Stimulated activated naive CD8-positive, alpha-beta T cell treated with anti-CD3 and anti-CD28 coated beads, Interleukin-15, amount 100 ng/mL, for 72 hours (primary cell): ENCODE results near the gene EML2.

Experiments
- ATAC-seq: fragments of 150-1000 bp; cut with Tn5 transposase; 2 replicates; pipeline ENCODE4 v1.10.0; 2021; ENCODE audit warnings: mild to moderate bottlenecking, moderate library complexity
- DNase-seq, 2 donors: peaks; one replicate each; pipeline ENCODE4 v3.0.0; 2021 to 2022
- H3K27ac Mint-ChIP-seq, 2 donors: one replicate each; pipeline ENCODE4 v1.8.0; 2022; ENCODE audit warnings: mild to moderate bottlenecking in 2 of 2, mixed read lengths in 2 of 2, moderate library complexity in 2 of 2
- H3K27me3 Mint-ChIP-seq: one replicate; pipeline ENCODE4 v1.8.0; 2022; ENCODE audit warnings: mixed read lengths
- H3K4me1 Mint-ChIP-seq: one replicate; pipeline ENCODE4 v1.8.0; 2022; ENCODE audit warnings: mild to moderate bottlenecking, mixed read lengths
- H3K4me3 Mint-ChIP-seq, 2 donors: one replicate each; pipeline ENCODE4 v1.8.0; 2022; ENCODE audit warnings: mild to moderate bottlenecking in 2 of 2, mixed read lengths in 2 of 2, moderate library complexity in 1 of 2
- H3K9me3 Mint-ChIP-seq, 2 donors: one replicate each; pipeline ENCODE4 v1.8.0; 2022; ENCODE audit warnings: mixed read lengths in 2 of 2

EML2 gene

DNA sequence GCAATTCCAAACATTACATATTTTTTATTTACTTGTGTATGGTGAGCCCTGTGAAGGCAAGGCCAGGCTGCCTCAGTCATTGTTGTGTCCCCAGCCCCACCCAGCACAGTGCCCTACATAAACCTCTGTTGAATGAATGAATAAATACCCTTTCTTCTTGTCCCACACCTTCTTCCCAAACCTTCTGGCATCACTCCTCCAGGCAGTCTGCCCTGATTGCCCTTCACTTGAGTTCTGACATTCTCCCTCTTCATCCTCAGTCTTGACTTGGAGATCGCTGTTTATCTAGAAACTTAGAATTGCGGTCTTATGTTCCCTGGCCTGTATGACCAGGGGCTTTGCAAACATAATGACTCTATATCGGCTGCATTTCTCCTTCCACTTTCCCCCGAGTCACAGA, 49.4 kb downstream of the EML2 start:
- Mint-ChIP-seq H3K4me3 (no peak overlapping the region), H3K27me3 (peaks cover 39% of the 10 kb centered on the region), H3K9me3 (peaks cover 0 to 7% of the 10 kb centered on the region in 2 donors), H3K27ac (no peak overlapping the region), H3K4me1 (peaks cover 29% of the 10 kb centered on the region)
- ATAC-seq, result no peak
- no peak for DNase-seq

- peaks cover 0 to 7% of the 10 kb centered on the region in 2 donors for H3K9me3 Mint-ChIP-seq
- peak overlapping the region in 1 of 2 donors; percentile 61 for H3K27ac Mint-ChIP-seq
- H3K4me1 Mint-ChIP-seq, result peaks cover 41% of the 10 kb centered on the region
- H3K27me3 Mint-ChIP-seq, result peaks cover 39% of the 10 kb centered on the region
- DNase-seq, result no peak
- no peak for ATAC-seq
- no peak overlapping the region for H3K4me3 Mint-ChIP-seq
These were observed 51.3 kb downstream of the EML2 start for GRCh38 chr19:45587873-45588272.

- H3K27ac Mint-ChIP-seq, result peak overlapping the region; percentile 46 to 97
- H3K4me1 Mint-ChIP-seq, result peaks cover 34% of the 10 kb centered on the region
- peaks cover 13% of the 10 kb centered on the region for H3K27me3 Mint-ChIP-seq
- DNase-seq, result no peak
- H3K4me3 Mint-ChIP-seq, result peak overlapping the region; percentile 86 to 91
- no peak for ATAC-seq
- no peaks in the 10 kb centered on the region for H3K9me3 Mint-ChIP-seq
These were observed 54.0 kb downstream of the EML2 start for GRCh38 chr19:45585158-45585577.

DNA sequence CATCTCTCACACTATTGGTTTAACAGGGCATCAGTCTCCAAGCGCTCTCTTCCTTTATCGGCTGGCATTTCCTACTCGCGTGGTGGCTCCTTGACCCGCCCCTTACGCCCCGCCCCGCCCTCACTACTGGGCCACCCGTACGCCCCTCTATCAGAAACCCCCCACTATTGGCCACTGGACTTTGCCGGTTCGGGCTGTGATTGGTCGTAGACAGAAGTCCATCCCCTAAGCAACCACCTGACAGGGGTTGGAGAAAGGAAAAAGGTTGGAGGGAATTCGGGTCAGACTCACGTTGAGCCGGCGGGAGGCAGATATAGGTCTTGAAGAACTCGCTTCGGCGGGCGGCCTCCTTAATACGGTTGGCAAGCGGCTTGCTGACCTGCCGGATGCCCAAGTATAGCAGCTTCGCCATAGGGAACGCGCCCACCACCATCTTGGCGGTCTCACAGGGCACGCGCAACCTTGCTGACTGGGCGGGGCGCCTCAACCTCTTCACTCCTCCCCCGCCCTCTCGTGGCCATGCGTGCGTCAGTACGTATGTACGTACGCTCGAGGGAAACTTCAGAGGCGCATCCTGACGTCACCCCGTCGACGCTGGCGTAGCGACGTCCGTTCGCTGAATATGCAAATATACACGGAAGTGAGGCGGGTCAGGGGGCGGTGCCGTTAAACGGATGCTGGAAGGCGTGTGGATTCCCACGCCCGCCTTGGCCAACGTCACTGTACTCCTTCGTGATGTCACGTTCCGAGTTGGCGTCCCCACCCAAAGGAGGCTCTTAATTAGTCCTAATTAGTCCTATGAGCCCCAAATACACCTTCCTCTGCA, 54.7 kb downstream of the EML2 start, which contains the start of gene OPA3:
Gene OPA3 (minus strand): TSS at position 471 of the 826 bp plus-strand sequence. CDS start 38 bp downstream, at position 433.
- peak; percentile 97 to 99 for DNase-seq
- peaks cover 34% of the 10 kb centered on the region for H3K4me1 Mint-ChIP-seq
- H3K27me3 Mint-ChIP-seq, result peaks cover 7% of the 10 kb centered on the region
- H3K4me3 Mint-ChIP-seq, result peak within 1 kb of the TSS; percentile 86 to 91
- peak; percentile 92 for ATAC-seq
- H3K27ac Mint-ChIP-seq, result peak within 1 kb of the TSS; percentile 97
- no peaks in the 10 kb centered on the region for H3K9me3 Mint-ChIP-seq

GRCh38 chr19:45581576-45581975, 57.6 kb downstream of the EML2 start:
- no peaks in the 10 kb centered on the region for H3K27me3 Mint-ChIP-seq

GRCh38 chr19:45578861-45579260, 60.3 kb downstream of the EML2 start:
- H3K4me1 Mint-ChIP-seq, result peaks cover 46% of the 10 kb centered on the region
- no peak for DNase-seq
- H3K4me3 Mint-ChIP-seq, result no peak overlapping the region
- no peaks in the 10 kb centered on the region for H3K9me3 Mint-ChIP-seq
- H3K27me3 Mint-ChIP-seq, result no peaks in the 10 kb centered on the region
- H3K27ac Mint-ChIP-seq, result no peak overlapping the region
- ATAC-seq, result no peak

More at GRCh38 chr19:45581576-45581975, 57.6 kb downstream of the EML2 start:
- Mint-ChIP-seq H3K27ac (peak overlapping the region in 1 of 2 donors; percentile 48), H3K9me3 (no peaks in the 10 kb centered on the region), H3K4me1 (peaks cover 54% of the 10 kb centered on the region), H3K4me3 (no peak overlapping the region)
- ATAC-seq, result no peak
- no peak for DNase-seq

DNA sequence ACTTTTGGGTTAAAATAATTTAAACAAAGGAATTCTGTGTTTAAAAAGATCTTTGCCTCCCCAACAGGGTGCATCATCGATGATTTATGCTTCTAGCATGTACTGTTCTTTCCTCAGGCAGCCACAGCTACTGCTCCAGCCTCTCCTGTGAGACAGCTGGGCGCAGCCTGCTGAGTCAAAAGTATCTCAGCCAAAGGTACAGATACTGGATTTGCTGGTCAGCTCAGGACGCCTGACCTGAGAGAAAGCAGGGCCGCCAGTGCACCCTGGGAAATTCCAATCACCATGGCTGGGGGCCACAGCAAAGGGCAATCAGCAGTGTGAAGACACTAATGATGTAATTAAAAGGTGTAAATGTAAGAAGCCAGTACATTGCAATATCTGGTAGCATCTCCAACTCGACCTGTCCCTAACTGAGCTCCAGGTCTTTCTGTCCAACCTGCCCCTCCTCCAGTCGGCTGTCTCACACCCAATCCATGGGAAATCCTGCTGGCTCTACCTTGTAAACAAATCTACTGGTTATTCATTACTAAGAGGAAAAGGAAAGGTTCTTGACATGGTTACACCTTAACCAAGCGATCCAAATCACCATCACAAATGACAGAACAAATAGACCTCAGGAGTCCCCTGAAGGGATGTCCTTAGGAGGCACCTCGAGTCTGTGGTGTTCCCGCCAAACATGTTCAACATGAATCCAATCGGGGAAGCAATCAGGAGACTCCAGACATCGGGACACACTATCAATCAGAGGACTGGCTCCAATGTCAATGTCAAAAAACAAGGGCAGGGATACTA, 61.9 kb downstream of the EML2 start:
- H3K27ac Mint-ChIP-seq, result peak overlapping the region in 1 of 2 donors; percentile 31
- DNase-seq, result no peak
- peaks cover 31% of the 10 kb centered on the region for H3K4me1 Mint-ChIP-seq
- H3K27me3 Mint-ChIP-seq, result no peaks in the 10 kb centered on the region
- H3K9me3 Mint-ChIP-seq, result no peaks in the 10 kb centered on the region
- H3K4me3 Mint-ChIP-seq, result no peak overlapping the region
- ATAC-seq, result no peak

GRCh38 chr19:45576682-45577081, 62.5 kb downstream of the EML2 start:
- Mint-ChIP-seq H3K27ac (peak overlapping the region; percentile 30 to 31), H3K9me3 (no peaks in the 10 kb centered on the region), H3K27me3 (no peaks in the 10 kb centered on the region), H3K4me1 (peaks cover 28% of the 10 kb centered on the region), H3K4me3 (no peak overlapping the region)
- ATAC-seq (no peak), DNase-seq (no peak)

DNA sequence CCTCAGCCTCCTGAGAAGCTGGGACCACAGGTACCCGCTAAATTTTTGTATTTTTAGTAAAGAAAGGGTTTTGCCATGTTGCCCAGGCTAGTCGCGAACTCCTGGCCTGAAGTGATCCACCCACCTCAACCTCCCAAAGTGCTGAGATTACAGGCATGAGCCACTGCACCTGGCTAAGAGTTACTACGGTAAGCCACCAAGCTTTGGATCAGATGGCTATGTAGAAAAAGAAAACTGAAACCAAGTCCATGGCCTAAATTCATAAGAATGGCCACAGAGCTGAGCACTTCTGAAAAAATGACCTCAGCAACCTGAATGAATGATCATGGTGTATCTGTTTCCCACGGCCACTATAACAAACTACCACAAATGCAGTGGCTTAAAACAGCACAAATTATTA, 64.0 kb downstream of the EML2 start:
- no peak overlapping the region for H3K27ac Mint-ChIP-seq
- H3K27me3 Mint-ChIP-seq, result no peaks in the 10 kb centered on the region
- no peak overlapping the region for H3K4me3 Mint-ChIP-seq
- H3K4me1 Mint-ChIP-seq, result peaks cover 23% of the 10 kb centered on the region
- no peaks in the 10 kb centered on the region for H3K9me3 Mint-ChIP-seq
- ATAC-seq, result no peak
- no peak for DNase-seq

- no peaks in the 10 kb centered on the region for H3K27me3 Mint-ChIP-seq
- H3K4me1 Mint-ChIP-seq, result peaks cover 30% of the 10 kb centered on the region
- no peaks in the 10 kb centered on the region for H3K9me3 Mint-ChIP-seq
- DNase-seq (no peak), ATAC-seq (no peak)
- no peak overlapping the region for H3K4me3 Mint-ChIP-seq
- no peak overlapping the region for H3K27ac Mint-ChIP-seq
These were observed 64.7 kb downstream of the EML2 start for GRCh38 chr19:45574526-45574925.

- no peak overlapping the region for H3K4me3 Mint-ChIP-seq
- H3K9me3 Mint-ChIP-seq, result no peaks in the 10 kb centered on the region
- DNase-seq, result no peak
- H3K4me1 Mint-ChIP-seq, result peaks cover 21% of the 10 kb centered on the region
- H3K27ac Mint-ChIP-seq, result no peak overlapping the region
- no peak for ATAC-seq
- H3K27me3 Mint-ChIP-seq, result no peaks in the 10 kb centered on the region
These were observed 67.6 kb downstream of the EML2 start for GRCh38 chr19:45571457-45572220.

DNA sequence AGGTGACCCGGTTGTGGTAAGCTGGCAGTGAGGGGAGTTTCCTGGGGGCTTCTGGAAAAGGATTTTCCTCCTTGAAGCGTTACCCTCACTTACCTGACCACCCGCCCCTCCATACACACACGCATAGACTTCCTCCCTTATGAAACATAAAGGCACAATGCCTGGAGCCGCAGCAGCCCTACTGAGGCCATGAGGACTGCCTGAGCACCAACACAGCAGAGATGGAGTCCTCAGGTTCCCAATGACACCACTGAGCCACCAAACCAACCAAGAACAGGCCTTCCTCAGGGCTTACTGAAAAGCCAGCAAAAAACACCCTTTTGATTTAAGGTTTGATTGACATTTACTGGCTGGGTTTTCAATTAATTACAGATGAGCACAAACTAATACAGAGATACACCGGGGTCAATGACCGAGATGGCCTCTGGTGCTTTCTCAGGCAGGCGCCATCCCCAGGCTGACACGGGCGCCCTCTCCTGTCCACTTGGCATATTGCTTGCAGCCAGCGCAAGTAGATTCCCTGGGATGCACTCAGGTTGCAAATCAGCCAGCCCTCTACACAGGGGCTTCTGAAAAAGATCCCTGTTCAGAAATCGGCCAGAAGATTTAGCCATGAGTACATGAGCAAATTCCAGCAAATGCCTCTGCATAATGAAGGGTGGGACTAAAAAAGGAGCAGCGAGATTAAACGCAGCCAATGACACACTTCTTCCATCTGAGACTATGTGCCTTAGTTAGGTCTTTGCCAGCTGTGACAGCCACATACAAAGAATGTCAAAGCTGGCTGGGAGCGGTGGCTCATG, 69.4 kb downstream of the EML2 start:
- H3K4me3 Mint-ChIP-seq, result no peak overlapping the region
- no peaks in the 10 kb centered on the region for H3K27me3 Mint-ChIP-seq
- ATAC-seq, result peak; percentile 82
- peak overlapping the region in 1 of 2 donors; percentile 24 for H3K27ac Mint-ChIP-seq
- peaks cover 18% of the 10 kb centered on the region for H3K4me1 Mint-ChIP-seq
- no peaks in the 10 kb centered on the region for H3K9me3 Mint-ChIP-seq
- DNase-seq, result peak; percentile 64 to 67

GRCh38 chr19:45568732-45569131, 70.5 kb downstream of the EML2 start:
- H3K4me1 Mint-ChIP-seq, result peaks cover 28% of the 10 kb centered on the region
- H3K27ac Mint-ChIP-seq, result no peak overlapping the region
- no peaks in the 10 kb centered on the region for H3K9me3 Mint-ChIP-seq
- DNase-seq (no peak), ATAC-seq (no peak)
- no peaks in the 10 kb centered on the region for H3K27me3 Mint-ChIP-seq
- no peak overlapping the region for H3K4me3 Mint-ChIP-seq

DNA sequence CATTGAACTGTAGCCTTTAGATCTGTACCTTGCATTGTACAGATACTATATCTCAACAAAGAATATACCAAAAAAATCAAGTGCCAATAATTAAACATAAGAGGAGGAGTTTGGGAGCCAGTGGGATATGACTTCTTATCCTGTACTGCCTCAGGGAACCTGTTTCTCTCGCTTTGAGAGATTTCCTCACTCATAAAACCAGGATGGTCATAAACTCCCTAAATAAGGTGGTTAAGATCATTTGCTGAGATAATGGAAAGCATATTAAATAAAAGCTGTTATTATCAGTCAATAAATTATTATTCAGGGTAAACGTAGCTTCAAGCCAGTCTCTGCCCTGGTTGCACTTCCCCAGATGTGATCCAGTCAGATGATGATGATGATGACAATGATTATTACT, 71.6 kb downstream of the EML2 start:
- no peak for ATAC-seq
- no peak overlapping the region for H3K27ac Mint-ChIP-seq
- no peaks in the 10 kb centered on the region for H3K9me3 Mint-ChIP-seq

More for the DNA sequence above, 71.6 kb downstream of the EML2 start:
- Mint-ChIP-seq H3K4me3 (no peak overlapping the region), H3K27me3 (no peaks in the 10 kb centered on the region), H3K4me1 (peaks cover 39% of the 10 kb centered on the region)
- no peak for DNase-seq
